ENCODE measurements around the gene CABP1. TPM values are rescaled to one million over a fixed set of nuclear protein-coding genes. Genes with fewer than 3 reads are reported as not detected.
A peak's percentile ranks its signal among the peaks of the same experiment; 100 is the strongest.

CABP1 gene
- total and polyA plus RNA-seq, 9 donors, result 0.33 to 2.6 (median 0.82) TPM; not detected in 1

GRCh38 chr12:120703311-120703942 lies 63.0 kb downstream of the CABP1 start:
- peak overlapping the region in 1 of 2 donors; percentile 41 for H3K27ac ChIP-seq
- 43 to 65% (median 50%) methylated on average over 11 of the region's 11 CpGs for WGBS, 3 donors
- TF ChIP-seq CTCF (IDR thresholded peaks at IDR 0.05) (no peak), POLR2A (IDR thresholded peaks at IDR 0.05) (no peak), EP300 (IDR thresholded peaks at IDR 0.05) (no peak)
- H3K9me3 ChIP-seq, result no peaks in the 10 kb centered on the region
- H3K27me3 ChIP-seq, result no peaks in the 10 kb centered on the region
- H3K4me3 ChIP-seq, result no peak overlapping the region
- intact Hi-C loops (cut with DNase I), result no loop called here
- peaks cover 5% of the 10 kb centered on the region for H3K4me1 ChIP-seq (ENCODE audit: insufficient read depth)
- DNase-seq, result peak in 4 of 5 donors; percentile 31 to 54 (median 40)
- no peaks in the 10 kb centered on the region for H3K36me3 ChIP-seq

DNA sequence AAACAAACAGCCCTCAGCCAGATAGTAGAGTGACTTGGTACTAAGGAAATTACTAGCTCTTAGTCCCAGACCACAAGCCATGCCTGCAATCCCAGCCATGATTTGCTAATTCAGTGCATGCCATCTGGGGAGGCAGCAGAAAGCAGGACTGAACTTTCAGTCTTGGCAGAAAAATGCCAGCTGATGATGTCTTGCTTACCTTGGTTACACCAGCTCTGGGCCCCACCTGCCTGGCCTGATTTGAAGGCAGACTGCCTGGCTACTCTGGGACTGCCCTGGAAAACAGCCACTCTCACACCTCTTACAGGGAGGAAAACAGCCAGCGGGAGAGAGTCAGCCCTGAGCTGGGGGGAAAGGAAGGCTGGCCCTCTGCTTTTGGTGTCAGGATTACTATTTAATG lies 65.2 kb downstream of the CABP1 start:
- no peak for DNase-seq
- H3K4me3 ChIP-seq, result no peak overlapping the region
- no peak overlapping the region for H3K27ac ChIP-seq
- H3K36me3 ChIP-seq, result no peaks in the 10 kb centered on the region
- H3K4me1 ChIP-seq (ENCODE audit: insufficient read depth), result peaks cover 7% of the 10 kb centered on the region
- no peak for TF ChIP-seq POLR2A (IDR thresholded peaks at IDR 0.05)
- no peak for TF ChIP-seq EP300 (IDR thresholded peaks at IDR 0.05)
- TF ChIP-seq CTCF (IDR thresholded peaks at IDR 0.05), result no peak
- intact Hi-C loops (cut with DNase I), result no loop called here
- H3K9me3 ChIP-seq, result no peaks in the 10 kb centered on the region
- 91 to 100% (median 95%) methylated on average over 1 of the region's 1 CpG for WGBS, 3 donors
- H3K27me3 ChIP-seq, result no peaks in the 10 kb centered on the region

- intact Hi-C loops (cut with DNase I), result no loop called here
- H3K4me1 ChIP-seq (ENCODE audit: insufficient read depth), result peaks cover 7% of the 10 kb centered on the region
- H3K27ac ChIP-seq, result no peak overlapping the region
- TF ChIP-seq EP300 (IDR thresholded peaks at IDR 0.05) (no peak), CTCF (IDR thresholded peaks at IDR 0.05) (no peak), POLR2A (IDR thresholded peaks at IDR 0.05) (no peak)
- H3K4me3 ChIP-seq, result no peak overlapping the region
- no peaks in the 10 kb centered on the region for H3K36me3 ChIP-seq
- no peaks in the 10 kb centered on the region for H3K9me3 ChIP-seq
- H3K27me3 ChIP-seq, result no peaks in the 10 kb centered on the region
- DNase-seq, result no peak
- WGBS, 3 donors, result 83 to 86% (median 85%) methylated on average over 5 of the region's 5 CpGs
These were observed 65.6 kb downstream of the CABP1 start for GRCh38 chr12:120706029-120706428.

DNA sequence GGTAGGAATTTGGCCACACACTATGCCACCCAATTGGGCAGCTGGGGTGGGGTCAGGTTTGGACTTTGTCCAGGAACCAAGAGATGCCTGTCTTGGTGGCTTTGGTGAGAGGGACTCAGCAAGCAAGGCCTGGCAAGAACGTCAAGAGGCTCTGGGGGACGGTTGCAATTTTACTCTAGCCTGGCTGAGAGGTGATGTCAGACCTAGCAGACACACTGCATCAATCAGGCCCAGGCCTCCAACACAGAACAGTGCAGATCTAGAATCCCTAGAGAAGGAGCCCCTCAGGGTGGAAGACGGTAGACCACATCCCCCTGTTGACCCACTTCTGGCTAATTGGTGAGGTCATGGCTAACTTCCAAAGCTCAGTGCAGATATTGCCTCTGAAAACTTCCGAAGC lies 68.2 kb downstream of the CABP1 start:
- WGBS, 3 donors, result 63 to 77% (median 71%) methylated on average over 4 of the region's 4 CpGs

More for the DNA sequence above, 68.2 kb downstream of the CABP1 start:
- Histone ChIP-seq H3K27ac (no peak overlapping the region), H3K27me3 (no peaks in the 10 kb centered on the region), H3K4me1 (ENCODE audit: insufficient read depth) (peaks cover 5% of the 10 kb centered on the region), H3K36me3 (no peaks in the 10 kb centered on the region), H3K4me3 (no peak overlapping the region), H3K9me3 (no peaks in the 10 kb centered on the region)
- intact Hi-C loops (cut with DNase I), result no loop called here
- DNase-seq, result no peak
- TF ChIP-seq EP300 (IDR thresholded peaks at IDR 0.05), result no peak
- TF ChIP-seq CTCF (IDR thresholded peaks at IDR 0.05), result no peak
- TF ChIP-seq POLR2A (IDR thresholded peaks at IDR 0.05), result no peak
